IMR-90 (cell line): Measurements from ENCODE around the gene TM4SF1. TPM values are rescaled to one million over a fixed set of nuclear protein-coding genes. Genes with fewer than 3 reads are reported as not detected.

Experiments
- ATAC-seq: fragments of 200-7000 bp; cut with Tn5 transposase; 2 replicates; pipeline ENCODE4 v1.9.1; 2020; ENCODE audit warnings: low read depth, mild to moderate bottlenecking, moderate library complexity
- BruUV-seq: library from RNA; stranded (reverse); fragments of 400-500 nt; replicated peaks from 2 replicates; lab custom pipeline; 2021; lab: Mats Ljungman, UMichigan
- CTCF ChIA-PET: fragments of 300-600 bp; formaldehyde crosslinking; extraction: SDS; loops from one replicate; lab custom pipeline; 2021; ENCODE audit warnings: antibody characterized with exemption; lab: Yijun Ruan, JAX
- POLR2A ChIA-PET: fragments of 300-600 bp; sonication (Branson Sonifier 250); formaldehyde crosslinking; loops from one replicate; lab custom pipeline; 2022; ENCODE audit warnings: antibody characterized with exemption; ENCODE audit not compliant: unreplicated experiment; lab: Charles Lee
- DNase-seq: peaks from one replicate; pipeline ENCODE4 v3.0.0; 2013
- H2AFZ ChIP-seq: replicated peaks from 2 replicates; pipeline ENCODE3; 2013; ENCODE audit warnings: low read length, mild to moderate bottlenecking; ENCODE audit not compliant: poor library complexity
- H2AK5ac ChIP-seq: 2 replicates; pipeline ENCODE4 v1.6.1; 2013; ENCODE audit warnings: low read depth, low read length, inconsistent platforms
- H2AK9ac ChIP-seq: replicated peaks from 2 replicates; pipeline ENCODE3; 2013; ENCODE audit warnings: mild to moderate bottlenecking, low read depth, low read length, moderate library complexity; ENCODE audit not compliant: poor library complexity
- H2BK120ac ChIP-seq: 2 replicates; pipeline ENCODE4 v1.6.1; 2013; ENCODE audit warnings: low read depth, low read length, inconsistent platforms
- H2BK15ac ChIP-seq: 3 replicates; pipeline ENCODE4 v1.6.1; 2013; ENCODE audit warnings: low read depth, low read length, inconsistent platforms
- H2BK20ac ChIP-seq: 2 replicates; pipeline ENCODE4 v1.6.1; 2013; ENCODE audit warnings: low read depth, mild to moderate bottlenecking, inconsistent platforms, low read length, moderate library complexity
- H2BK5ac ChIP-seq: 2 replicates; pipeline ENCODE4 v1.6.1; 2013; ENCODE audit warnings: mild to moderate bottlenecking, low read depth, low read length, inconsistent platforms; ENCODE audit not compliant: poor library complexity, severe bottlenecking
- H3K14ac ChIP-seq: replicated peaks from 2 replicates; pipeline ENCODE4 v1.6.1; 2013; ENCODE audit warnings: low read depth, low read length, inconsistent platforms
- H3K18ac ChIP-seq: 2 replicates; pipeline ENCODE4 v1.6.1; 2013; ENCODE audit warnings: low read depth, low read length, control low read depth
- H3K23ac ChIP-seq: 2 replicates; pipeline ENCODE4 v1.6.1; 2013; ENCODE audit warnings: low read depth, low read length, inconsistent platforms
- H3K27ac ChIP-seq: 2 replicates; pipeline ENCODE4 v1.5.1; 2013; ENCODE audit warnings: mild to moderate bottlenecking, control low read depth, low read length; ENCODE audit not compliant: insufficient read depth
- H3K27me3 ChIP-seq: 2 replicates; pipeline ENCODE4 v1.6.1; 2013; ENCODE audit warnings: low read length; ENCODE audit not compliant: control insufficient read depth, insufficient read depth
- H3K36me3 ChIP-seq: 2 replicates; pipeline ENCODE4 v1.6.1; 2013; ENCODE audit warnings: low read length, mixed read lengths; ENCODE audit not compliant: control insufficient read depth, insufficient read depth
- H3K4ac ChIP-seq: 2 replicates; pipeline ENCODE4 v1.6.1; 2013; ENCODE audit warnings: low read depth, low read length, inconsistent platforms
- H3K4me1 ChIP-seq: 2 replicates; pipeline ENCODE4 v1.6.1; 2013; ENCODE audit warnings: low read length, mixed read lengths; ENCODE audit not compliant: control insufficient read depth, insufficient read depth
- H3K4me2 ChIP-seq: 2 replicates; pipeline ENCODE4 v1.6.1; 2013; ENCODE audit warnings: low read depth, mild to moderate bottlenecking, control low read depth, low read length, moderate library complexity
- H3K4me3 ChIP-seq: 2 replicates; pipeline ENCODE4 v1.5.1; 2013; ENCODE audit warnings: low read depth, mild to moderate bottlenecking, control low read depth, low read length, moderate library complexity; ENCODE audit not compliant: insufficient read depth
- H3K56ac ChIP-seq: 2 replicates; pipeline ENCODE4 v1.6.1; 2013; ENCODE audit warnings: low read length, inconsistent platforms; ENCODE audit not compliant: insufficient read depth; ENCODE audit errors: extremely low read depth
- H3K79me1 ChIP-seq, 2 experiments: 2 replicates each; pipeline ENCODE4 v1.6.1; 2013; ENCODE audit warnings: low read length in 2 of 2, inconsistent platforms in 1 of 2, low read depth in 1 of 2
- H3K9ac ChIP-seq: 2 replicates; pipeline ENCODE4 v1.6.1; 2013; ENCODE audit warnings: low read depth, low read length, control low read depth
- H3K9me1 ChIP-seq: 2 replicates; pipeline ENCODE4 v1.6.1; 2013; ENCODE audit warnings: low read length, inconsistent platforms; ENCODE audit not compliant: insufficient read depth
- H3K9me3 ChIP-seq: 2 replicates; pipeline ENCODE4 v1.6.1; 2013; ENCODE audit warnings: low read length; ENCODE audit not compliant: control insufficient read depth, insufficient read depth
- H4K20me1 ChIP-seq: 2 replicates; pipeline ENCODE4 v1.6.1; 2013; ENCODE audit warnings: low read length, inconsistent platforms; ENCODE audit not compliant: insufficient read depth
- H4K5ac ChIP-seq: 2 replicates; pipeline ENCODE4 v1.6.1; 2013; ENCODE audit warnings: mild to moderate bottlenecking, low read depth, low read length, control low read depth
- H4K8ac ChIP-seq, 2 experiments: 2 replicates each; pipeline ENCODE4 v1.6.1; 2013; ENCODE audit warnings: low read depth in 2 of 2, low read length in 2 of 2, control low read depth in 1 of 2, inconsistent platforms in 1 of 2
- H4K91ac ChIP-seq: 2 replicates; pipeline ENCODE4 v1.6.1; 2013; ENCODE audit warnings: low read depth, low read length, inconsistent platforms; ENCODE audit not compliant: insufficient read depth
- BHLHE40 ChIP-seq: fragments of 150-350 bp; IDR thresholded peaks from 2 replicates; pipeline ENCODE4 v1.6.1; 2016; ENCODE audit warnings: mild to moderate bottlenecking, low read depth, low read length
- CEBPB ChIP-seq: IDR thresholded peaks from 2 replicates; pipeline ENCODE4 v1.6.1; 2012; ENCODE audit warnings: low read depth, low read length, improper control_type of control experiment
- CHD1 ChIP-seq: IDR thresholded peaks from 2 replicates; pipeline ENCODE4 v1.6.1; 2012; ENCODE audit warnings: low read depth, low read length, improper control_type of control experiment
- FOS ChIP-seq: fragments of 150-350 bp; IDR thresholded peaks from 2 replicates; pipeline ENCODE4 v1.6.1; 2016; ENCODE audit warnings: low read depth, low read length
- MAFK ChIP-seq: IDR thresholded peaks from 2 replicates; pipeline ENCODE4 v1.6.1; 2012; ENCODE audit warnings: low read depth, low read length, improper control_type of control experiment
- MAZ ChIP-seq: IDR thresholded peaks from 2 replicates; pipeline ENCODE4 v1.6.1; 2012; ENCODE audit warnings: low read depth, mild to moderate bottlenecking, low read length, improper control_type of control experiment, moderate library complexity, borderline replicate concordance
- MXI1 ChIP-seq: IDR thresholded peaks from 2 replicates; pipeline ENCODE4 v1.6.1; 2012; ENCODE audit warnings: low read depth, mild to moderate bottlenecking, low read length, moderate library complexity, borderline replicate concordance
- NFE2L2 ChIP-seq: fragments of 150-350 bp; IDR thresholded peaks from 2 replicates; pipeline ENCODE4 v1.6.1; 2016; ENCODE audit warnings: low read depth, mild to moderate bottlenecking, low read length
- POLR2A ChIP-seq: IDR thresholded peaks from 2 replicates; pipeline ENCODE4 v1.6.1; 2012; ENCODE audit warnings: mild to moderate bottlenecking, low read depth, low read length
- RAD21 ChIP-seq: IDR thresholded peaks from 2 replicates; pipeline ENCODE4 v1.6.1; 2012; ENCODE audit warnings: low read length, improper control_type of control experiment
- RCOR1 ChIP-seq: IDR thresholded peaks from 2 replicates; pipeline ENCODE4 v1.6.1; 2012; ENCODE audit warnings: mild to moderate bottlenecking, low read length, improper control_type of control experiment; ENCODE audit not compliant: insufficient replicate concordance
- RFX5 ChIP-seq: IDR thresholded peaks from 2 replicates; pipeline ENCODE4 v1.8.0; 2012; ENCODE audit warnings: low read depth, mild to moderate bottlenecking, low read length, moderate library complexity
- SMC3 ChIP-seq: fragments of 150-350 bp; IDR thresholded peaks from 2 replicates; pipeline ENCODE4 v1.6.1; 2016; ENCODE audit warnings: low read depth, mild to moderate bottlenecking, antibody characterized with exemption, low read length, moderate library complexity
- dilution Hi-C: fragments of 300-500 bp; cut with HindIII; formaldehyde crosslinking; loops from one replicate; pipeline ENCODE4 v1.14.3; 2018; ENCODE audit warnings: low sequenced_read_pairs; ENCODE audit not compliant: unreplicated experiment
- in situ Hi-C: fragments of 300-500 bp; cut with MboI; formaldehyde crosslinking; loops from 3 replicates; pipeline ENCODE4 v1.14.3; 2019; ENCODE audit warnings: low sequenced_read_pairs, inconsistent platforms, mixed read lengths
- intact Hi-C: fragments of 100-400 bp; cut with micrococcal nuclease; formaldehyde crosslinking; loops from 2 replicates; pipeline ENCODE4 v1.10.0; 2022
- polyA plus RNA-seq, 3 experiments: library from polyadenylated mRNA; depleted of rRNA; stranded (reverse); fragments of >200 nt; gene quantifications; 2 replicates each; pipeline ENCODE4 v1.2.3, GENCODE V29; 2012; ENCODE audit warnings: low replicate concordance in 1 of 3
- total RNA-seq: library from RNA; depleted of rRNA; stranded (reverse); fragments of >200 nt; gene quantifications from 2 replicates; pipeline ENCODE4 v1.2.3, GENCODE V29; 2012
- TF ChIP-seq, protein P1 (sequence below): fragments of 150-350 bp; IDR thresholded peaks from 2 replicates; pipeline ENCODE4 v1.6.1; 2016; ENCODE audit warnings: low read depth, mild to moderate bottlenecking, low read length, moderate library complexity, borderline replicate concordance
- TF ChIP-seq, protein P2 (sequence below): fragments of 150-350 bp; IDR thresholded peaks from 2 replicates; pipeline ENCODE4 v1.6.1; 2017; ENCODE audit warnings: mild to moderate bottlenecking, antibody characterized with exemption, low read length, low read depth
- TF ChIP-seq, protein P3 (sequence below): conservative IDR thresholded peaks from 2 replicates; pipeline ENCODE4 v1.5.1; 2012; ENCODE audit warnings: mild to moderate bottlenecking, low read depth, low read length, improper control_type of control experiment

The TM4SF1 gene
- total and polyA plus RNA-seq, 2 of the 4 experiments (the other 2 are of a cell fraction) = 232 to 302 TPM

DNA sequence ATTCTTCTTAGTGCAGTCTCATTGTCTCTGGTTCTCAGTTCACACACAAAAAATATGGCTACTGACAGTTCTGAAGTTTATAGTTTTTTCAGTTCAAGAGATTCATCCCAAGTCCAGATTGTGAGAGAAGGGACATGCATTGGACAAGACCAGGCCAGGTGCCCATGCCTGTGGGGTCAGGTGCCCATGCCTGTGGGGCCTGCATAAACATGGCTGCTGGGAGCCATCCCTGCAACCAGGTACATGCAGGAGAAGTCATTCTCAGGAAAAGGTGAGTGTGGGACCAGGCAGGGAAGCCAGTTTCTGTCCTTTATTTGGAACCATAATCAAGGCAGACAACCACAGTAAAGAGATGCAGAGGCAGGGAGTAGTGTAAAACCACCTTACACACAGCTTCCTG lies 6.3 kb upstream of the TM4SF1 start:
- Histone ChIP-seq H3K4me2 (no peak overlapping the region), H3K9me1 (peaks cover 45% of the 10 kb centered on the region), H2BK120ac (peak overlapping the region; percentile 85), H3K9me3 (no peaks in the 10 kb centered on the region), H3K14ac (peak overlapping the region; percentile 10; the same call in 1 of the 2 replicates), H3K4me3 (no peak overlapping the region), H3K4me1 (peaks cover 32% of the 10 kb centered on the region), H3K56ac (no peak overlapping the region), H2BK15ac (peak overlapping the region; percentile 88; the same call in 2 of the 3 replicates), H3K4ac (peak overlapping the region; percentile 12), H2AK9ac (peak overlapping the region; percentile 49), H3K18ac (peak overlapping the region; percentile 17), H3K27me3 (no peaks in the 10 kb centered on the region), H4K5ac (peak overlapping the region; percentile 4; the same call in 1 of the 2 replicates), H2BK20ac (peak overlapping the region; percentile 88), H2AFZ (no peak overlapping the region), H3K36me3 (no peaks in the 10 kb centered on the region), H3K79me1 (peaks cover 7 to 42% of the 10 kb centered on the region in 2 experiments; a peak in 3 of 4 replicates), H2BK5ac (peak overlapping the region; percentile 49), H3K9ac (no peak overlapping the region), H4K91ac (peak overlapping the region; percentile 82; the same call in 1 of the 2 replicates), H3K23ac (0 out of 2 replicates have a peak overlapping the region, but pooled peaks have one; percentile 42), H2AK5ac (peak overlapping the region; percentile 89), H3K27ac (no peak overlapping the region), H4K8ac (peak overlapping the region; percentile 23 to 51; a peak in 1 of 4 replicates), H4K20me1 (no peaks in the 10 kb centered on the region; the same call in 1 of the 2 replicates)
- DNase-seq = no peak
- CTCF ChIA-PET = interaction anchor here (1.4 kb wide), 1 partner anchor 96 kb away, joined by 4 read pairs; no protein-coding TSS in a partner anchor
- no peak for ATAC-seq
- dilution Hi-C loops (no loop called here), in situ Hi-C loops (no loop called here), intact Hi-C loops (no loop called here)
- TF ChIP-seq RAD21 (no peak), POLR2A (no peak), MAFK (no peak), FOS (no peak), CEBPB (no peak), CHD1 (no peak), RCOR1 (no peak), NFE2L2 (no peak), SMC3 (no peak), MAZ (no peak), MXI1 (no peak), RFX5 (no peak), BHLHE40 (no peak)
- TF ChIP-seq, protein P1, sequence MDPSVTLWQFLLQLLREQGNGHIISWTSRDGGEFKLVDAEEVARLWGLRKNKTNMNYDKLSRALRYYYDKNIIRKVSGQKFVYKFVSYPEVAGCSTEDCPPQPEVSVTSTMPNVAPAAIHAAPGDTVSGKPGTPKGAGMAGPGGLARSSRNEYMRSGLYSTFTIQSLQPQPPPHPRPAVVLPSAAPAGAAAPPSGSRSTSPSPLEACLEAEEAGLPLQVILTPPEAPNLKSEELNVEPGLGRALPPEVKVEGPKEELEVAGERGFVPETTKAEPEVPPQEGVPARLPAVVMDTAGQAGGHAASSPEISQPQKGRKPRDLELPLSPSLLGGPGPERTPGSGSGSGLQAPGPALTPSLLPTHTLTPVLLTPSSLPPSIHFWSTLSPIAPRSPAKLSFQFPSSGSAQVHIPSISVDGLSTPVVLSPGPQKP = no peak
- TF ChIP-seq, protein P2, sequence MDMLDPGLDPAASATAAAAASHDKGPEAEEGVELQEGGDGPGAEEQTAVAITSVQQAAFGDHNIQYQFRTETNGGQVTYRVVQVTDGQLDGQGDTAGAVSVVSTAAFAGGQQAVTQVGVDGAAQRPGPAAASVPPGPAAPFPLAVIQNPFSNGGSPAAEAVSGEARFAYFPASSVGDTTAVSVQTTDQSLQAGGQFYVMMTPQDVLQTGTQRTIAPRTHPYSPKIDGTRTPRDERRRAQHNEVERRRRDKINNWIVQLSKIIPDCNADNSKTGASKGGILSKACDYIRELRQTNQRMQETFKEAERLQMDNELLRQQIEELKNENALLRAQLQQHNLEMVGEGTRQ = no peak
- TF ChIP-seq, protein P3, sequence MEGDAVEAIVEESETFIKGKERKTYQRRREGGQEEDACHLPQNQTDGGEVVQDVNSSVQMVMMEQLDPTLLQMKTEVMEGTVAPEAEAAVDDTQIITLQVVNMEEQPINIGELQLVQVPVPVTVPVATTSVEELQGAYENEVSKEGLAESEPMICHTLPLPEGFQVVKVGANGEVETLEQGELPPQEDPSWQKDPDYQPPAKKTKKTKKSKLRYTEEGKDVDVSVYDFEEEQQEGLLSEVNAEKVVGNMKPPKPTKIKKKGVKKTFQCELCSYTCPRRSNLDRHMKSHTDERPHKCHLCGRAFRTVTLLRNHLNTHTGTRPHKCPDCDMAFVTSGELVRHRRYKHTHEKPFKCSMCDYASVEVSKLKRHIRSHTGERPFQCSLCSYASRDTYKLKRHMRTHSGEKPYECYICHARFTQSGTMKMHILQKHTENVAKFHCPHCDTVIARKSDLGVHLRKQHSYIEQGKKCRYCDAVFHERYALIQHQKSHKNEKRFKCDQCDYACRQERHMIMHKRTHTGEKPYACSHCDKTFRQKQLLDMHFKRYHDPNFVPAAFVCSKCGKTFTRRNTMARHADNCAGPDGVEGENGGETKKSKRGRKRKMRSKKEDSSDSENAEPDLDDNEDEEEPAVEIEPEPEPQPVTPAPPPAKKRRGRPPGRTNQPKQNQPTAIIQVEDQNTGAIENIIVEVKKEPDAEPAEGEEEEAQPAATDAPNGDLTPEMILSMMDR = no peak
- no TSS peak for BruUV-seq
- POLR2A ChIA-PET = no interaction called here
